ENCODE data around the gene AMZ2. TPM values are rescaled to one million over a fixed set of nuclear protein-coding genes. Genes with fewer than 3 reads are reported as not detected.

AMZ2 gene
- total RNA-seq, 1 donor from 2014 or later = 49.6 TPM

- Histone ChIP-seq H3K9me3 (ENCODE audit: control insufficient read depth in 3 of 3, low read length in 3 of 3) (no peaks in the 10 kb centered on the region), H3K27me3 (ENCODE audit: control insufficient read depth in 3 of 3, insufficient read depth in 3 of 3, low read length in 3 of 3) (peaks cover 0 to 2% (median 0%) of the 10 kb centered on the region in 3 donors), H3K9ac (ENCODE audit: low read depth in 1 of 3, low read length in 3 of 3) (peak overlapping the region; percentile 74 to 85 (median 82)), H3K4me1 (ENCODE audit: control insufficient read depth in 3 of 3, insufficient read depth in 3 of 3, low read length in 3 of 3) (peaks cover 13 to 24% (median 16%) of the 10 kb centered on the region in 3 donors), H3K36me3 (ENCODE audit: control insufficient read depth in 3 of 3, insufficient read depth in 3 of 3, low read length in 3 of 3) (no peaks in the 10 kb centered on the region), H3K4me3 (ENCODE audit: low read length in 3 of 3) (peak overlapping the region; percentile 69 to 80 (median 80)), H3K27ac (ENCODE audit: low read depth, low read length) (peak overlapping the region; percentile 73)
These were observed 42.1 kb downstream of the AMZ2 start for GRCh38 chr17:68289936-68290267.

DNA sequence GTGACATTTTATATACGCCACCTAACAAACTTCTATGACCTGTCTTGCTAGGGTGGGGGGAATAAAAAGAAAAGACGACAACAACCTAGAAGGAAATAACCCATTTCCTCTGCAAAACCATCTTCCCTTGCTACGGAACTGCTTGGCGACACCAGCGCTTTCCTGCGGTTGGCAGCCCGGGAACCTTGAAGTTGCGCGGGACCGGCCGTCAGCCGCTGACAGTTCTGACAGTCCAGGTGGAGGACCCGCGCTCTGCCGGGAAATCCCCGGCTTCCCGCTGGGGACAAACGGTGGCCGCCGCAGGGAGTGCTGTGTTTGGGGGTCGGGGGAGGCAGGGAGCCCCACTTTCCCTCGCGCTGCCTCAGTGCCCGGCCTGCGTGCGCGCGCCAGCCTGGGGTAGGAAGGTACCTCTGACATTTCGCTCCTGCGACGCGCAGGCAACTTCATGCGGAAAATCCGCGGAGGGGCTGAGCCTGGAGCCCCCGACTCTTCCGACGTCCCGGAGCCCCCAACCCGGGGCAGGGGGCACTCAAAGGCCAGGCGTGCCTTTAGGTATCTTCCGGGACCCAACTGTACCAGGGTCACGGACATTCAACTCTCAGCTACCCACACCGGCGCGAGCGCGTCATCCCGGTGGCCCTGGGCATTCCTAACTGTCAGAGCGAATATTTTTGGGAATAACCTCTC lies 42.6 kb downstream of the AMZ2 start:
- Histone ChIP-seq H3K9me3 (ENCODE audit: control insufficient read depth in 3 of 3, low read length in 3 of 3) (no peaks in the 10 kb centered on the region), H3K9ac (ENCODE audit: low read depth in 1 of 3, low read length in 3 of 3) (peak overlapping the region; percentile 74 to 85 (median 82)), H3K27me3 (ENCODE audit: control insufficient read depth in 3 of 3, insufficient read depth in 3 of 3, low read length in 3 of 3) (peaks cover 0 to 2% (median 0%) of the 10 kb centered on the region in 3 donors), H3K4me3 (ENCODE audit: low read length in 3 of 3) (peak overlapping the region; percentile 69 to 80 (median 80)), H3K36me3 (ENCODE audit: control insufficient read depth in 3 of 3, insufficient read depth in 3 of 3, low read length in 3 of 3) (no peaks in the 10 kb centered on the region), H3K27ac (ENCODE audit: low read depth, low read length) (peak overlapping the region; percentile 73), H3K4me1 (ENCODE audit: control insufficient read depth in 3 of 3, insufficient read depth in 3 of 3, low read length in 3 of 3) (peaks cover 13 to 24% (median 16%) of the 10 kb centered on the region in 3 donors)

- Histone ChIP-seq H3K4me3 (ENCODE audit: low read length in 3 of 3) (peak within 1 kb of the TSS; percentile 69 to 83 (median 80)), H3K4me1 (ENCODE audit: control insufficient read depth in 3 of 3, insufficient read depth in 3 of 3, low read length in 3 of 3) (peaks cover 13 to 26% (median 17%) of the 10 kb centered on the region in 3 donors), H3K9me3 (ENCODE audit: control insufficient read depth in 3 of 3, low read length in 3 of 3) (no peaks in the 10 kb centered on the region), H3K36me3 (ENCODE audit: control insufficient read depth in 3 of 3, insufficient read depth in 3 of 3, low read length in 3 of 3) (no peaks in the 10 kb centered on the region), H3K9ac (ENCODE audit: low read depth in 1 of 3, low read length in 3 of 3) (peak within 1 kb of the TSS; percentile 74 to 87 (median 82)), H3K27ac (ENCODE audit: low read depth, low read length) (peak within 1 kb of the TSS; percentile 79), H3K27me3 (ENCODE audit: control insufficient read depth in 3 of 3, insufficient read depth in 3 of 3, low read length in 3 of 3) (peaks cover 0 to 2% (median 0%) of the 10 kb centered on the region in 3 donors)
These were observed 43.4 kb downstream of the AMZ2 start, which contains the start of the genes ARSG and SLC16A6 for GRCh38 chr17:68290955-68291835. TSS of gene ARSG (plus strand) at chr17:68291495. CDS start at chr17:68307494, 15,999 bp downstream. TSS of gene SLC16A6 (minus strand) at chr17:68291127. CDS start at chr17:68278320, 12,807 bp downstream.

DNA sequence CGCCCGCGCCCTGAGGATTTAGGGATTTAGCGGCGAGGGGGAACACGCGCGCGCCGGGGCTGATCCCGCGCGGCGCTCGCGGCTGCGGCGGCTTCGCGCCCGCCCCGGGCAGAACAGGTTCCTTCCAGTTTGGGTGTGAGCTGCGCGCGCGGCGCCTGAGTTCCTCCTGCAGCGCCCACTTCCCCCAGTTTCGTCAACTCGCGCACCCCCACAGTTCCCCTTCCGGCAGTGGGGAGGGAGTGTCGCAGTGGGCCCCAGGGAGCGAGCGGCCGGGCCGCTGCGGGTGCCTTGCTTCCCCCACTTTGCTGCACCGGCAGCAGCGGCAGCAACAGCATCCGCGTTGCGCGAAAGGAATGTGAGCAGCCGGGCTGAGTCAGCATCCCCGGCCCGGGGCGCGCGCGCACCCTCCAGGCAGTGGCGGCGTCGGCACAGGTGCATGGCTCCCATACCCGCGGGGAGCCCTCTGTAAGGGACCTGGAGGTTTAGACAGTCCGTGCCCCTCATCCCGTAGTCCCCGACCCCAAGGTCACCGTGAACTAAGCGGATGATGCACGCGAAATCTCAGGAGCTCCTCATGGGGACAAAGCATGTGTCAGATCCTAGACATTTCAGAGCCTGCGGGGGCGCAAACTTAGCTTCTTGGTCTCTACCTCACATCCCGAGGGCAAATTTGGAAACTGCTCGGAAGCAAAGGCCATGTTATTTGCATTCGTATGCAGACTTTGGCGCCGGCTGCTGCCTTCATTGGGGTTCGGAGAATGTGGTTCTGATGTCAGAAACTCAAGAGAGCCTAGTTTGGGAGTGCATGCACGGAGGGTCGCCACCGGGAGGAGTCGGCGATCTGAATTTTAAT lies 44.2 kb downstream of the AMZ2 start:
- Histone ChIP-seq H3K4me3 (ENCODE audit: low read length in 3 of 3) (peak overlapping the region; percentile 61 to 83 (median 80)), H3K27ac (ENCODE audit: low read depth, low read length) (peak overlapping the region; percentile 79), H3K9me3 (ENCODE audit: control insufficient read depth in 3 of 3, low read length in 3 of 3) (no peaks in the 10 kb centered on the region), H3K9ac (ENCODE audit: low read depth in 1 of 3, low read length in 3 of 3) (peak overlapping the region; percentile 73 to 87 (median 80)), H3K4me1 (ENCODE audit: control insufficient read depth in 3 of 3, insufficient read depth in 3 of 3, low read length in 3 of 3) (peaks cover 19 to 35% (median 24%) of the 10 kb centered on the region in 3 donors), H3K27me3 (ENCODE audit: control insufficient read depth in 3 of 3, insufficient read depth in 3 of 3, low read length in 3 of 3) (peaks cover 0 to 2% (median 0%) of the 10 kb centered on the region in 3 donors), H3K36me3 (ENCODE audit: control insufficient read depth in 3 of 3, insufficient read depth in 3 of 3, low read length in 3 of 3) (no peaks in the 10 kb centered on the region)

- Histone ChIP-seq H3K9ac (ENCODE audit: low read depth in 1 of 3, low read length in 3 of 3) (peak overlapping the region in 2 of 3 donors; percentile 73 to 87), H3K36me3 (ENCODE audit: control insufficient read depth in 3 of 3, insufficient read depth in 3 of 3, low read length in 3 of 3) (no peaks in the 10 kb centered on the region), H3K9me3 (ENCODE audit: control insufficient read depth in 3 of 3, low read length in 3 of 3) (no peaks in the 10 kb centered on the region), H3K27me3 (ENCODE audit: control insufficient read depth in 3 of 3, insufficient read depth in 3 of 3, low read length in 3 of 3) (peaks cover 0 to 2% (median 0%) of the 10 kb centered on the region in 3 donors), H3K27ac (ENCODE audit: low read depth, low read length) (peak overlapping the region; percentile 79), H3K4me1 (ENCODE audit: control insufficient read depth in 3 of 3, insufficient read depth in 3 of 3, low read length in 3 of 3) (peaks cover 20 to 38% (median 24%) of the 10 kb centered on the region in 3 donors), H3K4me3 (ENCODE audit: low read length in 3 of 3) (peak overlapping the region in 2 of 3 donors; percentile 80 to 83)
These were observed 44.8 kb downstream of the AMZ2 start for GRCh38 chr17:68292689-68293040.

- Histone ChIP-seq H3K9me3 (ENCODE audit: control insufficient read depth in 3 of 3, low read length in 3 of 3) (no peaks in the 10 kb centered on the region), H3K4me1 (ENCODE audit: control insufficient read depth in 3 of 3, insufficient read depth in 3 of 3, low read length in 3 of 3) (peaks cover 20 to 38% (median 24%) of the 10 kb centered on the region in 3 donors), H3K9ac (ENCODE audit: low read depth in 1 of 3, low read length in 3 of 3) (no peak overlapping the region), H3K36me3 (ENCODE audit: control insufficient read depth in 3 of 3, insufficient read depth in 3 of 3, low read length in 3 of 3) (no peaks in the 10 kb centered on the region), H3K27me3 (ENCODE audit: control insufficient read depth in 3 of 3, insufficient read depth in 3 of 3, low read length in 3 of 3) (peaks cover 0 to 2% (median 0%) of the 10 kb centered on the region in 3 donors), H3K27ac (ENCODE audit: low read depth, low read length) (no peak overlapping the region), H3K4me3 (ENCODE audit: low read length in 3 of 3) (no peak overlapping the region)
These were observed 45.8 kb downstream of the AMZ2 start for GRCh38 chr17:68293490-68294195.

GRCh38 chr17:68294196-68294555 lies 46.3 kb downstream of the AMZ2 start:
- peaks cover 0 to 2% (median 0%) of the 10 kb centered on the region in 3 donors for H3K27me3 ChIP-seq (ENCODE audit: control insufficient read depth in 3 of 3, insufficient read depth in 3 of 3, low read length in 3 of 3)
- H3K27ac ChIP-seq (ENCODE audit: low read depth, low read length) = no peak overlapping the region
- H3K4me3 ChIP-seq (ENCODE audit: low read length in 3 of 3) = no peak overlapping the region
- H3K4me1 ChIP-seq (ENCODE audit: control insufficient read depth in 3 of 3, insufficient read depth in 3 of 3, low read length in 3 of 3) = peaks cover 20 to 38% (median 24%) of the 10 kb centered on the region in 3 donors
- H3K9ac ChIP-seq (ENCODE audit: low read depth in 1 of 3, low read length in 3 of 3) = no peak overlapping the region
- H3K36me3 ChIP-seq (ENCODE audit: control insufficient read depth in 3 of 3, insufficient read depth in 3 of 3, low read length in 3 of 3) = no peaks in the 10 kb centered on the region
- no peaks in the 10 kb centered on the region for H3K9me3 ChIP-seq (ENCODE audit: control insufficient read depth in 3 of 3, low read length in 3 of 3)

DNA sequence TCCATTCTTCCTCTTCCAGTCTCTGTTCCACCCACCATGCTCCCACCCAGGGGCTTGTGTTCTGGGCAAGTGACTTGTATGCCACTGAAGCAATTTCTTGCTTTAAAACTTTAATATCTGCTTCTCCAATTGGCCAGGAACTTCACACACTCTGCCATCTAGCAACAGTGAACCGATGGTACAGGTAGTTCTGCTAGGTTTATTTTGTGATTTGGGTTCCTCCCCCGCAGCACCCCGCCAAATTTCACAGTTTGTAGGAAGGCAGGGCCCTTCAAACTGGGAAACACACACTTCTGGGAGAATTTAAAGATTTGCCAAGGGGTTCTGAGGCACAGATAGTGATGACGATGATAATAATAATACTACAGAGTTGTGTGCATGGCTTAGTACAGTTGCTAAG lies 46.8 kb downstream of the AMZ2 start:
- Histone ChIP-seq H3K4me1 (ENCODE audit: control insufficient read depth in 3 of 3, insufficient read depth in 3 of 3, low read length in 3 of 3) (peaks cover 20 to 38% (median 24%) of the 10 kb centered on the region in 3 donors), H3K36me3 (ENCODE audit: control insufficient read depth in 3 of 3, insufficient read depth in 3 of 3, low read length in 3 of 3) (no peaks in the 10 kb centered on the region), H3K27me3 (ENCODE audit: control insufficient read depth in 3 of 3, insufficient read depth in 3 of 3, low read length in 3 of 3) (peaks cover 0 to 2% (median 0%) of the 10 kb centered on the region in 3 donors)

DNA sequence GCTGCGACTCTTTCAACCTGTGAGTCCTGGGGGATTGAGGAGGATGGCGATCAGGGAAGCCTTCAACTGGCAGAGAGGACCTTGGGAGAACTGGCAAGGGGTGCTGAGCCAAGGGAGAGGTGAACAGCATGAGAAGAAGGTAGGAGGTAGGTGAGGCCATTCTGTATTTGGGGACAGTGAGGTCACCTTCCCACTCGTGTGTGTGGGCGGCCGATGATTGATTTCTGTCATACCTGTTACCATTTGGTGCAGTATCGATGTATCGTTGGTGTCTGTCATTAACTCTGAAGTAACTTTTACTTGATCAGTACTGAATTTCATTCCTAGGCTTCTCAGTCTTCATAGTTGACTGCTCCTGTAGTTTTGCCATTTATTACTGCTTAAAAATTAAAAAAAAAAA lies 47.2 kb downstream of the AMZ2 start:
- no peaks in the 10 kb centered on the region for H3K9me3 ChIP-seq (ENCODE audit: control insufficient read depth in 3 of 3, low read length in 3 of 3)
- no peak overlapping the region for H3K4me3 ChIP-seq (ENCODE audit: low read length in 3 of 3)
- no peaks in the 10 kb centered on the region for H3K36me3 ChIP-seq (ENCODE audit: control insufficient read depth in 3 of 3, insufficient read depth in 3 of 3, low read length in 3 of 3)
- H3K9ac ChIP-seq (ENCODE audit: low read depth in 1 of 3, low read length in 3 of 3) = no peak overlapping the region
- H3K4me1 ChIP-seq (ENCODE audit: control insufficient read depth in 3 of 3, insufficient read depth in 3 of 3, low read length in 3 of 3) = peaks cover 18 to 35% (median 21%) of the 10 kb centered on the region in 3 donors
- H3K27me3 ChIP-seq (ENCODE audit: control insufficient read depth in 3 of 3, insufficient read depth in 3 of 3, low read length in 3 of 3) = peaks cover 0 to 2% (median 0%) of the 10 kb centered on the region in 3 donors
- H3K27ac ChIP-seq (ENCODE audit: low read depth, low read length) = no peak overlapping the region

More for the DNA sequence above, 46.8 kb downstream of the AMZ2 start:
- no peak overlapping the region for H3K4me3 ChIP-seq (ENCODE audit: low read length in 3 of 3)
- H3K9me3 ChIP-seq (ENCODE audit: control insufficient read depth in 3 of 3, low read length in 3 of 3) = no peaks in the 10 kb centered on the region
- no peak overlapping the region for H3K27ac ChIP-seq (ENCODE audit: low read depth, low read length)
- H3K9ac ChIP-seq (ENCODE audit: low read depth in 1 of 3, low read length in 3 of 3) = no peak overlapping the region

Measured in skeletal muscle tissue (tissue), 4 donors.